Chondrocyte (in vitro differentiated cells): ENCODE data around the gene SVEP1. TPM values are rescaled to one million over a fixed set of nuclear protein-coding genes. Genes with fewer than 3 reads are reported as not detected.

ENCODE experiments used
- DNase-seq: peaks from one replicate; pipeline ENCODE4 v3.0.0; 2021; ENCODE audit warnings: mixed read lengths, low spot score
- H3K27ac Mint-ChIP-seq: one replicate; pipeline ENCODE4 v1.8.0; 2021; ENCODE audit warnings: mild to moderate bottlenecking, moderate library complexity, mixed read lengths; ENCODE audit not compliant: unreplicated experiment
- H3K27me3 Mint-ChIP-seq: 2 replicates; pipeline ENCODE4 v1.8.0; 2021; ENCODE audit warnings: low read depth, mixed read lengths
- H3K36me3 Mint-ChIP-seq: 2 replicates; pipeline ENCODE4 v1.8.0; 2021; ENCODE audit warnings: low read depth, mixed read lengths
- H3K4me1 Mint-ChIP-seq: 2 replicates; pipeline ENCODE4 v1.8.0; 2021; ENCODE audit warnings: low read depth, mild to moderate bottlenecking, mixed read lengths
- H3K4me3 Mint-ChIP-seq: one replicate; pipeline ENCODE4 v1.8.0; 2021; ENCODE audit warnings: mild to moderate bottlenecking, moderate library complexity, mixed read lengths; ENCODE audit not compliant: unreplicated experiment
- H3K9me3 Mint-ChIP-seq: 2 replicates; pipeline ENCODE4 v1.8.0; 2021; ENCODE audit warnings: low read depth, mixed read lengths
- CTCF ChIP-seq: fragments of 200-600 bp; sonication (generic); IDR thresholded peaks from 2 replicates; pipeline ENCODE4 v1.5.0; 2021; ENCODE audit warnings: antibody characterized with exemption, mild to moderate bottlenecking, moderate library complexity
- total RNA-seq: library from RNA; stranded (reverse); gene quantifications from 3 replicates; pipeline ENCODE4 v1.2.1, GENCODE V29; 2021

Gene SVEP1
- total RNA-seq, 1 donor from 2014 or later: 0.72 TPM

GRCh38 chr9:110440172-110440571 is 139.4 kb downstream of the SVEP1 start:
- DNase-seq: no peak
- H3K27me3 Mint-ChIP-seq: no peaks in the 10 kb centered on the region
- no peak for TF ChIP-seq CTCF
- peaks cover 2% of the 10 kb centered on the region for H3K9me3 Mint-ChIP-seq
- H3K36me3 Mint-ChIP-seq: no peaks in the 10 kb centered on the region
- H3K27ac Mint-ChIP-seq: peak overlapping the region; percentile 72
- no peak overlapping the region for H3K4me3 Mint-ChIP-seq
- H3K4me1 Mint-ChIP-seq: peaks cover 26% of the 10 kb centered on the region

GRCh38 chr9:110432253-110432652 is 147.3 kb downstream of the SVEP1 start:
- Mint-ChIP-seq H3K36me3 (no peaks in the 10 kb centered on the region), H3K4me1 (peaks cover 5% of the 10 kb centered on the region), H3K4me3 (no peak overlapping the region), H3K9me3 (peaks cover 2% of the 10 kb centered on the region), H3K27me3 (no peaks in the 10 kb centered on the region), H3K27ac (no peak overlapping the region)
- no peak for TF ChIP-seq CTCF
- no peak for DNase-seq

GRCh38 chr9:110429453-110429852 is 150.1 kb downstream of the SVEP1 start:
- peak; percentile 44 for TF ChIP-seq CTCF
- Mint-ChIP-seq H3K36me3 (no peaks in the 10 kb centered on the region), H3K27me3 (no peaks in the 10 kb centered on the region), H3K27ac (no peak overlapping the region), H3K9me3 (no peaks in the 10 kb centered on the region), H3K4me1 (peaks cover 5% of the 10 kb centered on the region), H3K4me3 (no peak overlapping the region)
- DNase-seq: no peak

GRCh38 chr9:110427497-110428104 is 151.9 kb downstream of the SVEP1 start:
- no peaks in the 10 kb centered on the region for H3K9me3 Mint-ChIP-seq
- peak; percentile 81 for TF ChIP-seq CTCF
- no peaks in the 10 kb centered on the region for H3K36me3 Mint-ChIP-seq
- peaks cover 5% of the 10 kb centered on the region for H3K4me1 Mint-ChIP-seq
- no peak for DNase-seq
- H3K27me3 Mint-ChIP-seq: no peaks in the 10 kb centered on the region
- no peak overlapping the region for H3K4me3 Mint-ChIP-seq
- H3K27ac Mint-ChIP-seq: no peak overlapping the region

- peak; percentile 80 for TF ChIP-seq CTCF
- no peaks in the 10 kb centered on the region for H3K36me3 Mint-ChIP-seq
- no peaks in the 10 kb centered on the region for H3K27me3 Mint-ChIP-seq
- H3K4me1 Mint-ChIP-seq: peaks cover 5% of the 10 kb centered on the region
- no peak overlapping the region for H3K4me3 Mint-ChIP-seq
- DNase-seq: no peak
- no peaks in the 10 kb centered on the region for H3K9me3 Mint-ChIP-seq
- no peak overlapping the region for H3K27ac Mint-ChIP-seq
Measured at GRCh38 chr9:110426052-110426709, 153.4 kb downstream of the SVEP1 start.
